ENCODE results near the gene VSTM2L. TPM values are rescaled to one million over a fixed set of nuclear protein-coding genes. Genes with fewer than 3 reads are reported as not detected.
A peak's percentile ranks its signal among the peaks of the same experiment; 100 is the strongest.

Gene VSTM2L
- total RNA-seq, 1 donor from 2014 or later: 12.9 TPM

DNA sequence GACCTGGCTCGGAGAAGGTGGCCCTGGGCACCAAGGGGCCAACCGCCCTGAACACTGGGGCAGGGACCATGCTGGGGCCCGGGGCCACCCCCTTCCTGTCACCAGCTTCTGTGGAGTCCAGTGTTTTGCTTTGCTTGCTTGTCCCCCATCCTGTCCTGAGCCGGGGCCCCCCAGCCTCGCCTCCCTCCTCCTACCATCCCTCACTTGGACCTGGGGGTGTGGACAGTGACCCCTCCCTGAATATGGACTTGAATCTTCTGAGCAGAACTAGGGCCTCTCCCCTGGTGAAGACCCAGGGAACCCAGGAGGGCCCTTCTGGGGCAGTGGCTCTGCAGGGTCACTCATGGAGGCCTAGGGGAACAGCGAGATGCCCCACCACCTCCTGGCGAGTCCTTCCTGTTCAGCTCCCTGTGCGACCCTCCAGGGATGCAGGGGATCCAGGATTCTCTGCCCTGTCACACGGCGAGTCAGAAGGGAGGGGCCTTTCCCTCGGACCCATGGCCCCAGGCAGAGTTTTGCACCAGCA is 41.6 kb downstream of the VSTM2L start:
- no peaks in the 10 kb centered on the region for H3K27me3 ChIP-seq
- TF ChIP-seq, protein P1, sequence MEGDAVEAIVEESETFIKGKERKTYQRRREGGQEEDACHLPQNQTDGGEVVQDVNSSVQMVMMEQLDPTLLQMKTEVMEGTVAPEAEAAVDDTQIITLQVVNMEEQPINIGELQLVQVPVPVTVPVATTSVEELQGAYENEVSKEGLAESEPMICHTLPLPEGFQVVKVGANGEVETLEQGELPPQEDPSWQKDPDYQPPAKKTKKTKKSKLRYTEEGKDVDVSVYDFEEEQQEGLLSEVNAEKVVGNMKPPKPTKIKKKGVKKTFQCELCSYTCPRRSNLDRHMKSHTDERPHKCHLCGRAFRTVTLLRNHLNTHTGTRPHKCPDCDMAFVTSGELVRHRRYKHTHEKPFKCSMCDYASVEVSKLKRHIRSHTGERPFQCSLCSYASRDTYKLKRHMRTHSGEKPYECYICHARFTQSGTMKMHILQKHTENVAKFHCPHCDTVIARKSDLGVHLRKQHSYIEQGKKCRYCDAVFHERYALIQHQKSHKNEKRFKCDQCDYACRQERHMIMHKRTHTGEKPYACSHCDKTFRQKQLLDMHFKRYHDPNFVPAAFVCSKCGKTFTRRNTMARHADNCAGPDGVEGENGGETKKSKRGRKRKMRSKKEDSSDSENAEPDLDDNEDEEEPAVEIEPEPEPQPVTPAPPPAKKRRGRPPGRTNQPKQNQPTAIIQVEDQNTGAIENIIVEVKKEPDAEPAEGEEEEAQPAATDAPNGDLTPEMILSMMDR (IDR thresholded peaks at IDR 0.05): no peak
- intact Hi-C loops (cut with DNase I): no loop called here
- ATAC-seq (no peak), DNase-seq (peak; percentile 55)
- H3K9me3 ChIP-seq: no peaks in the 10 kb centered on the region
- no peak overlapping the region for H3K27ac ChIP-seq
- H3K4me3 ChIP-seq: no peak overlapping the region
- no peaks in the 10 kb centered on the region for H3K36me3 ChIP-seq
- H3K4me1 ChIP-seq: no peaks in the 10 kb centered on the region

DNA sequence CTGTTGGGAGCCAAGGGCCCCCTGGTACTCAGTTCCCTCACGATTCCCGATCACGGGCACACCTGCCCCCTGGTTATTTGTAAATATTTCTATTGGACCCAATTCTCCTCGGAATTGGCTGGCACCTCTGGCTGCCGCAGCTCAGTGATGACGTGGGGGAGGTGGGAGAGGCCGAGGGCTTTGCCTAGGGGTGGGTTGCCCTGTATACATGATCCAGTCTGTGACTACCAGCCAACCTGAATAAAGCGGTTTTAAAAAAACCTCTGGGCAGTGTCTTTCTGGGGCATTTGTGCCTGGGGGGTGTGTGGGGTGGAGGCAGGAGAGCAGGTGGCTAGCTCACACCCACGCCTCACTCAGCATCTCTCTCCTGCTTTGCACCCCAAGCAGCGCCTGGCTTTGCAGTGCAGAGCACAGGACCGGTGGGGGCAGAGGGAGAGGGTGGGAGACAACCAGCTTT is 42.2 kb downstream of the VSTM2L start:
- ATAC-seq: no peak
- intact Hi-C loops (cut with DNase I): no loop called here
- no peak overlapping the region for H3K27ac ChIP-seq
- TF ChIP-seq, protein P1 (IDR thresholded peaks at IDR 0.05): no peak
- H3K4me3 ChIP-seq: no peak overlapping the region
- no peaks in the 10 kb centered on the region for H3K4me1 ChIP-seq
- H3K36me3 ChIP-seq: no peaks in the 10 kb centered on the region
- DNase-seq: no peak
- no peaks in the 10 kb centered on the region for H3K27me3 ChIP-seq
- no peaks in the 10 kb centered on the region for H3K9me3 ChIP-seq

DNA sequence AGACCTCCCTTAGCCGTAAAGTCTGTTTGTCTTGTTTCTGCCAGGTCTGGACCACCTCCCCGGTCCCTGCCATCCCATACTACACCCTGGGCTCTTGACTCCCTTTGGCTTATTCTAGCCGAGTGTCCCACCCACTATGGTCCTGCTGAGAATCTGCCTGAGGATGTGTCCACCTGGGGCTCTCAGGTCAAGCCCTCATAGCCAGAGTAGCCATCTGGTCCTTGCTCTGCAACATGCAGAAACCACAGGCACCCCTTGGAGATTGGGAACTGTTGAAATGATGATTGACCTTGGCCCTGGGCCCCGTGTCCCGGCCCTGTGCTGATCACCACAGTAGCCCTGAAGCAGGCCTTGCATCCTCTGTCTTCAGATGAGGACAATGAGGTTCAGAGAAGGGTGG is 44.0 kb downstream of the VSTM2L start:
- no peak overlapping the region for H3K27ac ChIP-seq
- no peaks in the 10 kb centered on the region for H3K36me3 ChIP-seq
- ATAC-seq (no peak), DNase-seq (no peak)
- no peak overlapping the region for H3K4me3 ChIP-seq
- intact Hi-C loops (cut with DNase I): no loop called here
- no peaks in the 10 kb centered on the region for H3K4me1 ChIP-seq
- H3K27me3 ChIP-seq: no peaks in the 10 kb centered on the region
- no peaks in the 10 kb centered on the region for H3K9me3 ChIP-seq
- TF ChIP-seq, protein P1 (IDR thresholded peaks at IDR 0.05): no peak

DNA sequence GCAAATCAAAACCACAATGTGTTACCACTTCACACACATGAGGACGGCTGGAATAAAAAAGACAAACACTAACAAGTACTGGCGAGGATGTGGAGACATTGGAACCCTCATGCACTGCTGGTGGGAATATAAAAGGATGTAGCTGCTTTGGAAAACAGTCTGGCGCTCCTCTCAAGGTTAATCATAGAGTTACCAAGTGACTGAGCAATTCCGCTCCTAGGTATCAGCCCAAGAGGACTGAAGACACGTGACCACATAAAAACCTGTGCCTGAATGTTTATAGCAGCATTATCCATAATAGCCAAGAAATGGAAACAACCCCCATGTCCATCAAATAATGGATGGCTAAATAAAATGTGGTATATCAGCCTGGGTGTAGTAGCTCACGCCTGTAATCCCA is 45.0 kb downstream of the VSTM2L start:
- intact Hi-C loops (cut with DNase I): no loop called here
- TF ChIP-seq, protein P1 (IDR thresholded peaks at IDR 0.05): no peak
- ATAC-seq (no peak), DNase-seq (no peak)
- Histone ChIP-seq H3K36me3 (no peaks in the 10 kb centered on the region), H3K9me3 (no peaks in the 10 kb centered on the region), H3K27me3 (no peaks in the 10 kb centered on the region), H3K4me1 (no peaks in the 10 kb centered on the region), H3K4me3 (no peak overlapping the region), H3K27ac (no peak overlapping the region)

DNA sequence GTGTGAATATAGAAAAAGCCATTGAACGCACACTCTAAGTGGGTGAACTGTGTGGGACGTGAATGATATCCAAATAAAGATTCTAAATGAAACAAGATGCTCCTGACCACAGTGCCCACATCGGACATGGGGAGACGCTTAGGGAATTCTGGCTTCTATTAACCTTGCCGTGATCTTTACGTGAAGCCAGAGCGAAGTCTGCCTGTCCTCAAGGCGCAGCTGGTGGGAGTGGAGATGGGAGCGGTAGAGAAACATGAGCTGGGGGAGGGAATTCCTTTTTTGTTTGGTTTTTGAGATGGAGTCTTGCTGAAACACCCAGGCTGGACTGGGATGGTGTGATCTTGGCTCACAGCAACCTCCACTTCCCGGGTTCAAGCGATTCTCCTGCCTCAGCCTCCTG is 46.0 kb downstream of the VSTM2L start:
- Histone ChIP-seq H3K27ac (no peak overlapping the region), H3K4me3 (no peak overlapping the region), H3K4me1 (no peaks in the 10 kb centered on the region), H3K36me3 (no peaks in the 10 kb centered on the region), H3K27me3 (no peaks in the 10 kb centered on the region), H3K9me3 (no peaks in the 10 kb centered on the region)
- DNase-seq (no peak), ATAC-seq (no peak)
- TF ChIP-seq, protein P1 (IDR thresholded peaks at IDR 0.05): no peak
- intact Hi-C loops (cut with DNase I): no loop called here

DNA sequence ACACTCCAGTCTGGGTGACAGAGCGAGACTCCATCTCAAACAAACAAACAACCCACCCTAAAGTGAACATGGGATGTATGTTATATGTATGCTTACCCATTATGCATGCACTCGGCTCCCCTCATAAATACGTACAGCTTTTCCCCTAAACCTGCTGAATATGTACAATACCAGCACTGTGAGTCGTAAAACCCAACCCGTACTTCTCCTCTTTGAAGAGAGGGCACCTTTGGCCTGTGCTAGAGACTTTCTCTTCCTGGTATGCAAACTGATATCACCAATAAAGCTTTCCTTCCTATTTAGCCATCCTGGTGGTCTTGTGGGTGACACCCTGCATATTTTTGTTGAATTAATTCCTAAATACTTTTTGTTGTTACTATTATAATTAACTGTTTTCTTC is 51.3 kb downstream of the VSTM2L start:
- TF ChIP-seq, protein P1 (IDR thresholded peaks at IDR 0.05): no peak
- no peaks in the 10 kb centered on the region for H3K9me3 ChIP-seq
- H3K4me1 ChIP-seq: no peaks in the 10 kb centered on the region
- intact Hi-C loops (cut with DNase I): no loop called here
- H3K27me3 ChIP-seq: no peaks in the 10 kb centered on the region
- no peak overlapping the region for H3K27ac ChIP-seq
- no peaks in the 10 kb centered on the region for H3K36me3 ChIP-seq
- ATAC-seq (no peak), DNase-seq (no peak)
- H3K4me3 ChIP-seq: no peak overlapping the region
